SK-MEL-5 (cell line): ENCODE measurements around the gene C1QA. TPM values are rescaled to one million over a fixed set of nuclear protein-coding genes. Genes with fewer than 3 reads are reported as not detected.

ENCODE experiments used
- DNase-seq: peaks from one replicate; pipeline ENCODE4 v3.0.0-alpha.2; 2016; ENCODE audit warnings: low read depth, low spot score
- in situ Hi-C: cut with HindIII; loops from 2 replicates; pipeline ENCODE4 v1.10.0; 2016; ENCODE audit warnings: low sequenced_read_pairs, high pct_unique_total_duplicates, low pct_unique_long_range_greater_than_20kb
- total RNA-seq: library from RNA; depleted of rRNA; stranded (reverse); fragments of >200 nt; shearing (Covaris generic); gene quantifications from 2 replicates; pipeline ENCODE4 v1.2.3, GENCODE V29; 2014

C1QA gene
- total RNA-seq, 1 experiment from 2014 or later, result not detected

- no peak for DNase-seq
- in situ Hi-C loops, result no loop called here
These were observed 2.5 kb upstream of the C1QA start for GRCh38 chr1:22633697-22634463.

GRCh38 chr1:22635436-22635835 is 992 bp upstream of the C1QA start:
- no peak for DNase-seq
- in situ Hi-C loops, result no loop called here

- DNase-seq, result no peak
- in situ Hi-C loops, result no loop called here
These were observed 499 bp downstream of the C1QA start for GRCh38 chr1:22636927-22637326.

- DNase-seq, result no peak
- in situ Hi-C loops, result no loop called here
These were observed 1.5 kb downstream of the C1QA start for GRCh38 chr1:22637907-22638445.

GRCh38 chr1:22638476-22639234 is 2.2 kb downstream of the C1QA start:
- DNase-seq, result no peak
- in situ Hi-C loops, result no loop called here

GRCh38 chr1:22639286-22639685 is 2.9 kb downstream of the C1QA start:
- peak; percentile 12 for DNase-seq
- in situ Hi-C loops, result no loop called here

GRCh38 chr1:22641247-22641646 is 4.8 kb downstream of the C1QA start:
- no peak for DNase-seq
- in situ Hi-C loops, result no loop called here

- in situ Hi-C loops, result no loop called here
- peak; percentile 58 for DNase-seq
These were observed 5.6 kb downstream of the C1QA start for GRCh38 chr1:22641906-22642636.

- in situ Hi-C loops, result no loop called here
- DNase-seq, result no peak
These were observed 7.0 kb downstream of the C1QA start, which contains the start of gene C1QC for GRCh38 chr1:22643381-22643780. Gene C1QC (plus strand): TSS chr1:22643633. CDS start chr1:22644024, 391 bp downstream.

GRCh38 chr1:22643928-22644327 is 7.5 kb downstream of the C1QA start:
- in situ Hi-C loops, result no loop called here
- no peak for DNase-seq

GRCh38 chr1:22645931-22646330 is 9.5 kb downstream of the C1QA start:
- no peak for DNase-seq
- in situ Hi-C loops, result no loop called here

- no peak for DNase-seq
- in situ Hi-C loops, result no loop called here
These were observed 10.0 kb downstream of the C1QA start for GRCh38 chr1:22646384-22646783.

GRCh38 chr1:22650089-22650693 is 13.8 kb downstream of the C1QA start:
- in situ Hi-C loops, result no loop called here
- no peak for DNase-seq

GRCh38 chr1:22651941-22652856 is 15.8 kb downstream of the C1QA start:
- in situ Hi-C loops, result no loop called here
- no peak for DNase-seq

GRCh38 chr1:22652881-22653316 is 16.5 kb downstream of the C1QA start, which contains the start of gene C1QB:
Gene C1QB (plus strand): TSS chr1:22653236. CDS start chr1:22659463, 6,227 bp downstream.
- DNase-seq, result no peak
- in situ Hi-C loops, result no loop called here

GRCh38 chr1:22654692-22655091 is 18.3 kb downstream of the C1QA start:
- in situ Hi-C loops, result no loop called here
- peak; percentile 29 for DNase-seq
